Measurements from ENCODE around the gene UBE2H. TPM values are rescaled to one million over a fixed set of nuclear protein-coding genes. Genes with fewer than 3 reads are reported as not detected.

The UBE2H gene
- total and polyA plus RNA-seq, 2 of the 4 experiments (the other 2 are of a cell fraction) = 34.6 to 49.4 TPM

GRCh38 chr7:129789652-129790051 is 163.1 kb downstream of the UBE2H start:
- H3K4me3 ChIP-seq (ENCODE audit: insufficient read depth, low read depth, low read length) = no peak overlapping the region
- peak overlapping the region; percentile 31; the same call in 1 of the 2 replicates for H2AK5ac ChIP-seq (ENCODE audit: low read depth, low read length)
- no peak overlapping the region for H3K56ac ChIP-seq (ENCODE audit: extremely low read depth, insufficient read depth, low read length)
- H2BK5ac ChIP-seq (ENCODE audit: low read depth, low read length, poor library complexity, severe bottlenecking) = no peak overlapping the region
- 0 out of 2 replicates have a peak, but pooled peaks cover 2% of the 10 kb centered on the region for H3K9me3 ChIP-seq (ENCODE audit: control insufficient read depth, insufficient read depth, low read length)
- intact Hi-C loops (cut with micrococcal nuclease) = no loop called here
- TF ChIP-seq RCOR1 (IDR thresholded peaks at IDR 0.05; ENCODE audit: insufficient replicate concordance, low read length) = no peak
- TF ChIP-seq MAFK (IDR thresholded peaks at IDR 0.05; ENCODE audit: low read depth, low read length) = no peak
- TF ChIP-seq NFE2L2 (IDR thresholded peaks at IDR 0.05; ENCODE audit: low read depth, low read length) = no peak
- TF ChIP-seq POLR2A (IDR thresholded peaks at IDR 0.05; ENCODE audit: low read depth, low read length) = no peak
- no peak for TF ChIP-seq CTCF (conservative IDR thresholded peaks at IDR 0.05; ENCODE audit: low read depth, low read length)
- no peak for TF ChIP-seq CHD1 (IDR thresholded peaks at IDR 0.05; ENCODE audit: low read depth, low read length)
- no peak for TF ChIP-seq SMC3 (IDR thresholded peaks at IDR 0.05; ENCODE audit: low read depth, low read length)
- H2BK120ac ChIP-seq (ENCODE audit: low read depth, low read length) = no peak overlapping the region
- peaks cover 49% of the 10 kb centered on the region for H3K27me3 ChIP-seq (ENCODE audit: control insufficient read depth, insufficient read depth, low read length)
- H4K5ac ChIP-seq (ENCODE audit: low read depth, low read length) = no peak overlapping the region
- BruUV-seq (replicated peaks) = no TSS peak
- H2BK20ac ChIP-seq (ENCODE audit: low read depth, low read length) = no peak overlapping the region
- H3K4me2 ChIP-seq (ENCODE audit: low read depth, low read length) = no peak overlapping the region
- POLR2A ChIA-PET (ENCODE audit: unreplicated experiment) = no interaction called here
- no peak overlapping the region for H3K18ac ChIP-seq (ENCODE audit: low read depth, low read length)
- H3K14ac ChIP-seq (replicated peaks; ENCODE audit: low read depth, low read length) = no peak overlapping the region
- peaks cover 6% of the 10 kb centered on the region; the same call in 1 of the 2 replicates for H4K20me1 ChIP-seq (ENCODE audit: insufficient read depth, low read length)
- H2AFZ ChIP-seq (replicated peaks; ENCODE audit: low read length, poor library complexity) = no peak overlapping the region
- no peak overlapping the region for H4K8ac ChIP-seq (ENCODE audit: low read depth in 2 of 2, low read length in 2 of 2)
- no peak overlapping the region for H3K27ac ChIP-seq (ENCODE audit: insufficient read depth, low read length)
- H3K9ac ChIP-seq (ENCODE audit: low read depth, low read length) = no peak overlapping the region
- WGBS, 2 experiments (ENCODE audit: extremely low coverage in 2 of 2, insufficient read length in 1 of 2) = no CpG with 5 or more reads among the region's 1 CpG
- no peak overlapping the region for H2BK15ac ChIP-seq (ENCODE audit: low read depth, low read length)
- ATAC-seq (ENCODE audit: low read depth) = no peak
- H3K23ac ChIP-seq (ENCODE audit: low read depth, low read length) = no peak overlapping the region
- H3K36me3 ChIP-seq (ENCODE audit: control insufficient read depth, insufficient read depth, low read length) = no peaks in the 10 kb centered on the region
- no peak overlapping the region for H4K91ac ChIP-seq (ENCODE audit: insufficient read depth, low read depth, low read length)
- H3K4me1 ChIP-seq (ENCODE audit: control insufficient read depth, insufficient read depth, low read length) = peaks cover 3% of the 10 kb centered on the region
- CTCF ChIA-PET = no interaction called here
- DNase-seq = no peak
- in situ Hi-C loops (cut with MboI; ENCODE audit: low sequenced_read_pairs) = no loop called here
- no peaks in the 10 kb centered on the region for H3K79me1 ChIP-seq (ENCODE audit: low read depth in 1 of 2, low read length in 2 of 2)
- H3K9me1 ChIP-seq (ENCODE audit: insufficient read depth, low read length) = peaks cover 2% of the 10 kb centered on the region; the same call in 1 of the 2 replicates
- no peak overlapping the region for H2AK9ac ChIP-seq (replicated peaks; ENCODE audit: low read depth, low read length, poor library complexity)
- no peak overlapping the region for H3K4ac ChIP-seq (ENCODE audit: low read depth, low read length)
- dilution Hi-C loops (cut with HindIII; ENCODE audit: low sequenced_read_pairs, unreplicated experiment) = no loop called here

Measured in IMR-90 (cell line).